Uterus (tissue), 4 donors: ENCODE results near the gene CLNK. TPM values are rescaled to one million over a fixed set of nuclear protein-coding genes. Genes with fewer than 3 reads are reported as not detected.
"Not testable (repeated sequence)": the region's sequence is repeated elsewhere in the genome, so short reads cannot be mapped to it uniquely, and the experiment has no call there.

ENCODE experiments used
- DNase-seq, 2 donors: peaks; one replicate each; pipeline ENCODE4 v3.0.0-alpha.2; 2019 to 2020
- H3K27ac ChIP-seq, 2 donors: fragments of 200-600 bp; sonication (generic); 1 replicate in 1 of 2; 2 replicates in 1 of 2; pipeline ENCODE4 v1.5.1; 2016 to 2018
- H3K27me3 ChIP-seq, 2 donors: fragments of 200-600 bp; sonication (generic); one replicate each; pipeline ENCODE4 v1.5.1; 2018 to 2019; ENCODE audit warnings: control low read depth in 1 of 2
- H3K36me3 ChIP-seq, 2 donors: fragments of 200-600 bp; sonication (generic); one replicate each; pipeline ENCODE4 v1.5.1; 2019; ENCODE audit warnings: control low read depth in 1 of 2
- H3K4me1 ChIP-seq, 2 donors: fragments of 200-600 bp; sonication (generic); one replicate each; pipeline ENCODE4 v1.5.1; 2018 to 2019; ENCODE audit warnings: control low read depth in 1 of 2
- H3K4me3 ChIP-seq, 2 donors: fragments of 200-600 bp; sonication (generic); 1 replicate in 1 of 2; 2 replicates in 1 of 2; pipeline ENCODE4 v1.5.1; 2018 to 2019; ENCODE audit warnings: mild to moderate bottlenecking in 1 of 2
- H3K9me3 ChIP-seq, 2 donors: fragments of 200-600 bp; sonication (generic); one replicate each; pipeline ENCODE4 v1.5.1; 2019; ENCODE audit warnings: control low read depth in 1 of 2
- POLR2A ChIP-seq, 2 donors: fragments of 450-650 bp; IDR thresholded peaks; one replicate each; pipeline ENCODE4 v1.6.1; 2016; ENCODE audit warnings: antibody characterized with exemption in 2 of 2, mild to moderate bottlenecking in 1 of 2, moderate library complexity in 1 of 2
- intact Hi-C: fragments of 100-400 bp; cut with DNase I; formaldehyde crosslinking; loops from one replicate; pipeline ENCODE4 v1.15.1; 2023; ENCODE audit warnings: low total_unique reads
- total RNA-seq, 4 donors: library from RNA; depleted of rRNA in 3 of 4; stranded (reverse); fragments of >200 nt in 3 of 4; gene quantifications; one replicate each; pipeline versions ENCODE4 v1.1.0 to v1.2.4, GENCODE V29; 2014 to 2023
- TF ChIP-seq, protein P1 (sequence below), 4 experiments: fragments of 200-600 bp in 2 of 4; fragments of 450-650 bp in 2 of 4; sonication (generic) in 2 of 4; IDR thresholded peaks; one replicate each; pipeline ENCODE4 v1.5.1; 2016 to 2019; ENCODE audit warnings: antibody characterized with exemption in 4 of 4, mild to moderate bottlenecking in 2 of 4, moderate library complexity in 1 of 4
- donor health status: DM: yes; HTN: yes; CAD: no.

Gene CLNK
- total RNA-seq, 4 donors from 2014 or later: not detected

GRCh38 chr4:10623241-10623640 lies 61.3 kb downstream of the CLNK start:
- H3K36me3 ChIP-seq: no peaks in the 10 kb centered on the region
- no peaks in the 10 kb centered on the region for H3K4me1 ChIP-seq
- DNase-seq: no peak
- no peak for TF ChIP-seq POLR2A (IDR thresholded peaks at IDR 0.05)
- TF ChIP-seq, protein P1, sequence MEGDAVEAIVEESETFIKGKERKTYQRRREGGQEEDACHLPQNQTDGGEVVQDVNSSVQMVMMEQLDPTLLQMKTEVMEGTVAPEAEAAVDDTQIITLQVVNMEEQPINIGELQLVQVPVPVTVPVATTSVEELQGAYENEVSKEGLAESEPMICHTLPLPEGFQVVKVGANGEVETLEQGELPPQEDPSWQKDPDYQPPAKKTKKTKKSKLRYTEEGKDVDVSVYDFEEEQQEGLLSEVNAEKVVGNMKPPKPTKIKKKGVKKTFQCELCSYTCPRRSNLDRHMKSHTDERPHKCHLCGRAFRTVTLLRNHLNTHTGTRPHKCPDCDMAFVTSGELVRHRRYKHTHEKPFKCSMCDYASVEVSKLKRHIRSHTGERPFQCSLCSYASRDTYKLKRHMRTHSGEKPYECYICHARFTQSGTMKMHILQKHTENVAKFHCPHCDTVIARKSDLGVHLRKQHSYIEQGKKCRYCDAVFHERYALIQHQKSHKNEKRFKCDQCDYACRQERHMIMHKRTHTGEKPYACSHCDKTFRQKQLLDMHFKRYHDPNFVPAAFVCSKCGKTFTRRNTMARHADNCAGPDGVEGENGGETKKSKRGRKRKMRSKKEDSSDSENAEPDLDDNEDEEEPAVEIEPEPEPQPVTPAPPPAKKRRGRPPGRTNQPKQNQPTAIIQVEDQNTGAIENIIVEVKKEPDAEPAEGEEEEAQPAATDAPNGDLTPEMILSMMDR (IDR thresholded peaks at IDR 0.05): no peak
- H3K27ac ChIP-seq: no peak overlapping the region
- no peak overlapping the region for H3K4me3 ChIP-seq
- intact Hi-C loops: no loop called here
- no peaks in the 10 kb centered on the region for H3K27me3 ChIP-seq
- H3K9me3 ChIP-seq: no peaks in the 10 kb centered on the region

DNA sequence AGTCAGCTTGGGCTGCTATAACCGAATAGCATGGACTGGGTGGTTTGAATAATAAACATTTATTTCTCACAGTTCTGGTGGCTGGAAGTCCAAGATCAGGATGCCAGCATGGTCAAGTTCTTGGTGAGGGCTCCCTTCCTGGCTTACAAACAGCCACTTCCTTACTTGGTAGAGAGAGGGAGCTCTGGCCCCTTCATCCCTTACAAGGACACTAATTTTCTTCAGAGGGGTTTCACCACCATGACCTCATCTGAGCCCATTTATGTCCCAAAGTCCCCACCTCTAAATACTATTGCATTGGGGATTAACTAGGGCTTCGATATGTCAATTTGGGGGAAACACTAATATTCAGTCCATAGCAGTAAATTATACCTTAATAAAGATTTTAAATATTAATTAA lies 61.8 kb downstream of the CLNK start:
- TF ChIP-seq, protein P1 (IDR thresholded peaks at IDR 0.05): no peak
- no peak for TF ChIP-seq POLR2A (IDR thresholded peaks at IDR 0.05)
- Histone ChIP-seq H3K27me3 (no peaks in the 10 kb centered on the region), H3K27ac (no peak overlapping the region), H3K4me3 (no peak overlapping the region), H3K9me3 (no peaks in the 10 kb centered on the region), H3K36me3 (no peaks in the 10 kb centered on the region), H3K4me1 (no peaks in the 10 kb centered on the region)
- DNase-seq: no peak
- intact Hi-C loops: no loop called here

GRCh38 chr4:10620935-10621488 lies 63.6 kb downstream of the CLNK start:
- Histone ChIP-seq H3K36me3 (no peaks in the 10 kb centered on the region), H3K27ac (no peak overlapping the region), H3K4me3 (no peak overlapping the region), H3K27me3 (no peaks in the 10 kb centered on the region), H3K4me1 (no peaks in the 10 kb centered on the region), H3K9me3 (no peaks in the 10 kb centered on the region)
- no peak for TF ChIP-seq POLR2A (IDR thresholded peaks at IDR 0.05)
- TF ChIP-seq, protein P1 (IDR thresholded peaks at IDR 0.05): no peak
- intact Hi-C loops: no loop called here
- no peak for DNase-seq

- intact Hi-C loops: no loop called here
- TF ChIP-seq POLR2A (IDR thresholded peaks at IDR 0.05): no peak
- TF ChIP-seq, protein P1 (IDR thresholded peaks at IDR 0.05): no peak
- no peaks in the 10 kb centered on the region for H3K4me1 ChIP-seq
- no peak overlapping the region for H3K27ac ChIP-seq
- no peak overlapping the region for H3K4me3 ChIP-seq
- no peak for DNase-seq
- H3K36me3 ChIP-seq: no peaks in the 10 kb centered on the region
- H3K9me3 ChIP-seq: no peaks in the 10 kb centered on the region
- no peaks in the 10 kb centered on the region for H3K27me3 ChIP-seq
Observed at GRCh38 chr4:10619855-10620254, 64.7 kb downstream of the CLNK start.

DNA sequence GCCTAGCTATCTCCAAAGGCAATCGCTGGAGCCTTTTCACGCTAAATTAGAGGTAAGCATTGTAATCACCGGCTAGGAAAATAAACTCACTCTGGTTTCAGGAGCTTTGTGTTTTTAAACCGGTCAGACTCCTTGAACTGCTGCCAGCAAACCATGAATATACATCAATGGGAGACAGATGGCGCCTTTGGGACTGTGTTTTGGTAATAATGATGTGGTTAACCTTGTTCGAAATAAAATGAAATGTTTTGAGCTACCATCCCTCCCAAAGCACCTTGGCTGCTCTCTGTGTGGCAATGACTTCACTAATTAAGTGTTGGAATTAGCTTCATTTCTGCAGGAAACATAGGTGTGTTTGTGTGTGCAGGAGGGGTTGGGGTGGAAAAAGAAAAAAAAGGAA lies 65.3 kb downstream of the CLNK start:
- no peaks in the 10 kb centered on the region for H3K4me1 ChIP-seq
- H3K27ac ChIP-seq: no peak overlapping the region
- intact Hi-C loops: no loop called here
- H3K36me3 ChIP-seq: no peaks in the 10 kb centered on the region
- H3K9me3 ChIP-seq: no peaks in the 10 kb centered on the region
- no peak overlapping the region for H3K4me3 ChIP-seq
- TF ChIP-seq POLR2A (IDR thresholded peaks at IDR 0.05): no peak
- TF ChIP-seq, protein P1 (IDR thresholded peaks at IDR 0.05): no peak
- DNase-seq: no peak
- H3K27me3 ChIP-seq: no peaks in the 10 kb centered on the region

- H3K4me1 ChIP-seq, H3K36me3 ChIP-seq, DNase-seq, intact Hi-C loops, H3K27ac ChIP-seq, H3K9me3 ChIP-seq, H3K4me3 ChIP-seq, H3K27me3 ChIP-seq: not testable (repeated sequence)
Observed at GRCh38 chr4:10614926-10615325, 69.6 kb downstream of the CLNK start.
